ENCODE measurements around the gene UCK1.

- TF ChIP-seq EZH2phosphoT487 (IDR thresholded peaks at IDR 0.05; ENCODE audit: low read depth, severe bottlenecking, unreplicated experiment) (no peak), EZH2 (IDR thresholded peaks at IDR 0.05; ENCODE audit: borderline replicate concordance) (no peak)
- TF ChIP-seq, protein P1, sequence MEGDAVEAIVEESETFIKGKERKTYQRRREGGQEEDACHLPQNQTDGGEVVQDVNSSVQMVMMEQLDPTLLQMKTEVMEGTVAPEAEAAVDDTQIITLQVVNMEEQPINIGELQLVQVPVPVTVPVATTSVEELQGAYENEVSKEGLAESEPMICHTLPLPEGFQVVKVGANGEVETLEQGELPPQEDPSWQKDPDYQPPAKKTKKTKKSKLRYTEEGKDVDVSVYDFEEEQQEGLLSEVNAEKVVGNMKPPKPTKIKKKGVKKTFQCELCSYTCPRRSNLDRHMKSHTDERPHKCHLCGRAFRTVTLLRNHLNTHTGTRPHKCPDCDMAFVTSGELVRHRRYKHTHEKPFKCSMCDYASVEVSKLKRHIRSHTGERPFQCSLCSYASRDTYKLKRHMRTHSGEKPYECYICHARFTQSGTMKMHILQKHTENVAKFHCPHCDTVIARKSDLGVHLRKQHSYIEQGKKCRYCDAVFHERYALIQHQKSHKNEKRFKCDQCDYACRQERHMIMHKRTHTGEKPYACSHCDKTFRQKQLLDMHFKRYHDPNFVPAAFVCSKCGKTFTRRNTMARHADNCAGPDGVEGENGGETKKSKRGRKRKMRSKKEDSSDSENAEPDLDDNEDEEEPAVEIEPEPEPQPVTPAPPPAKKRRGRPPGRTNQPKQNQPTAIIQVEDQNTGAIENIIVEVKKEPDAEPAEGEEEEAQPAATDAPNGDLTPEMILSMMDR (IDR thresholded peaks at IDR 0.05; ENCODE audit: poor library complexity): no peak
These were observed 12.5 kb downstream of the UCK1 start for GRCh38 chr9:131518553-131518952.
